GM18868 (cell line): ENCODE data around the gene GNAL.
A peak's percentile ranks its signal among the peaks of the same experiment; 100 is the strongest.

Experiments
- ATAC-seq: cut with Tn5 transposase; IDR thresholded peaks from one replicate; pipeline ENCODE4 v1.9.1; 2021; ENCODE audit warnings: mild to moderate bottlenecking, moderate library complexity; ENCODE audit not compliant: unreplicated experiment

The GNAL gene

GRCh38 chr18:11802158-11802557 lies 113.1 kb downstream of the GNAL start:
- no peak for ATAC-seq

GRCh38 chr18:11802586-11802985 lies 113.5 kb downstream of the GNAL start:
- no peak for ATAC-seq

GRCh38 chr18:11807233-11807632 lies 118.2 kb downstream of the GNAL start:
- no peak for ATAC-seq

DNA sequence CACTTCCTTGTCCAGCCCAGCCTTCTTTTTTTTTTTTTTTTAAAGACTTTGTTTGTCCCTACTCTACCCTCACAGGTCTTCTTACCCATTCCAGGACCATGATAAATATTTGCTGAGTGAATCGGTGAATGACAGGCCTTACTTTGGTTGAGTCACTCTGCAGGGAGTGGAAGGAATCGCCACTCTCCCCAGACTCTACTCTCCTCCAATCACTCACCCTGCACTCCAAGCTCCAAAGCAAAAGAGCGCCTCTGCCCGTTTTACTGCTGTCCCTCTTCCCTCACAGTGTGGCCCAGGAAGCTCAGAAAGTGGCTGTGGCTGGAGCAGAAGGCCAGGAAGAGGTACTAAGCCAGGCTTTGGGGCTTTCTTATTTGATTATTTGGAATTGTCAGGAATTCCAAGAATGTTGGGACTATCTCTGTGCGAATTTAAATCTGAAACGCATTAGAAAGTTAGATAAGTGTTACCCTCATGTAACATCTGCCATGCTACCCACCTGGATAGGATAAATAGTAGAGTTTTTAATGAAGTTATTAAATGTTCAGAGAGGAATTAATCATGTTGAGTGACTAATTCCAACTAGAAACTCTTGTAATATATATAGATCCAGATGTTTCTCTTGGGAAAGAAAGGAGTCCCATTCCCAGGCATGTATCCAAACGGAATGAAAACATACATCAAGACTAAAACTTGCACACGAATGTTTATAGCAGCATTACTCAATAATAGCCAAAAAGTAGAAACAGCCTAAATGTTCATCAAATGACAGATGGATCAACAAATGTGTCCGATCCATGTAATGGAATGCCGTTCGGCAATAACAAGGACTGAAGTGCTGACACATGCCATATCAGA lies 119.2 kb downstream of the GNAL start:
- ATAC-seq, result no peak

DNA sequence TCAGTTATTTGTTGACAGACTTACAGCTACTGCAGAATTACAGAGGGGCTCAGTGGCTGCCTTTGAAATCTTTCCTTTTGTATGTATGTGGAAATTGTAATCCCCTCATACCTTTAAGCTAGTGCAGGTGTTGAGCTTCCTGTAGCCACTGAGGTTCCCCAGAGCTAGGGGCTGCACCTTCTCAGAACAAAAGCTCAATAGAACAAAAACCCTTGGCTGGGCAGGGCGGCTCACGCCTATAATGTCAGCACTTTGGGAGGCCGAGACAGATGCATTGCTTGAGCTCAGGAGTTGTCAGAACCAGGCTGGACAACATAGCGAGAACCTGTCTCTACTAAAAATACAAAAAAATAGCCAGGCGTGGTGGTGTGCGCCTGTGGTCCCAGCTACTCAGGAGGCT lies 120.8 kb downstream of the GNAL start:
- no peak for ATAC-seq

GRCh38 chr18:11810379-11810778 lies 121.3 kb downstream of the GNAL start:
- ATAC-seq, result no peak

DNA sequence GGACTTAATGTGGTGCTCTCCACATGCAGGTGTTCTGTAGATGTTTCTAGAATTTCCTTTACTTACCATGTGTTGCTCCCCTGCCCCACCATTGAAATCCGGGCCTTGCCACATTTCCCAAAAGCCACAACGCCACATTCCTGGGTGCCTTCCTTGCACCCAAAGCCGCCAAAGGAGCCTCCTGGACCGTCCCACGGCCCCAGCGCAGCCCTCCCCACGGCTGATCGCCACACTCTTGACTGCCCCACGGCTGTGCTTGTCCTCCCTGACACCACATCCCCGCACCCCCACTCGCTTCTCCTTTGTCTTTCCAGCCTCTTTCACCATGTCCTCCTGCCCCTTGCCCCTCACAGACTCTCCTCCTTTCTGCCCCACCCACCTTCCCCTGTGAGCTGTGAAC lies 121.9 kb downstream of the GNAL start:
- no peak for ATAC-seq

- ATAC-seq, result no peak
Observed at GRCh38 chr18:11817229-11817628, 128.2 kb downstream of the GNAL start.

DNA sequence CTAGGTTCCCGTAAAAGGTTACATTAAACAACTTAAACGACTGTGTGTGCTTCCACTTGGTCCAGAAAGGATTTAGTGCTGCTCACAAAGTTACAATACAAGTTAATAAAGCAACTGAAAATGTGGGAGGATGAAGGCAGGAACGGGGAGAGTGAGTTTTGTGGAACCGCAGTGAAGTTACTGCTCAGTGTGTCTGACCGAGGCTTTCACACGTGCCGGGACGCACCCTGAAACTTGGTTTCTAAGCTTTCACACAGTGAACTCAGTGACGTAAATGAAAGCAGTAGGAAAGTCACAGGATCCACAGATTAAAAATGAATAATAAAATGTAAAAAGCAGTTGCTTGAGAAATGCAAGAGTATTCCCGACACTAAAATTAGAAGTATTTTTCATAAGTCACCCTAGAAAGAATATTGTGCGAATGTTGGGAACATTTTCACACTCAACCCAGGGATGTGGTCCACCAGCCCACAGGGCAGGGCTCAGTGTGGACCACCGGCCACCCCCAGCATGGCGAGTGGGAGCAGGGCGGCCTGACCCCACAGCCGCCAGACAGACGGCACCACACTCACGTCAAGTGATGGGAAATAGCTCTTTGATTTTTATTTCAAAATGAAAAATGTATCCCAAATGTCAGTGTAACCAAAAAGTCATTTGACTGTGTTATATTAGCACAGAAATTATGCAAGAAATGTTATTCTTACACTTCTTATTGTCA lies 129.6 kb downstream of the GNAL start:
- no peak for ATAC-seq

GRCh38 chr18:11819938-11820337 lies 130.9 kb downstream of the GNAL start:
- no peak for ATAC-seq

DNA sequence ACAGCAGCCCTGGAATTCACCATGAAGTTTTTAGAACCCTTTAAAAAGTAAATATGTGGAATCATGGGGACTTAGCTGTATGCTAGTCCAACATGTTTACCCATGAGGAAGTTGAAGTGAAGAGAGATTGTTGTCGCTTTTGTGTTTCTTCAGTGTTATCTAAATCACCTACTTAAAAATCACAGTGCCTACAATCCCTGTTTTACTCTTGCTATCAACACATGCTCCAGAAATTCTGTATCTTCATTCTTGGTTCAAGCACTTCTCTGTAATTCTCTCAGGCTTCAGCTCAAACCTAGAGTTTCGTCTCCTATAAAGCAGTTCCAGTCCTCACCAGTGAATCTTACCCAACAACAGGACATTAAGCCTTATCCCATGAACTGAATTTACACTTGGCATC lies 131.6 kb downstream of the GNAL start:
- ATAC-seq, result no peak

DNA sequence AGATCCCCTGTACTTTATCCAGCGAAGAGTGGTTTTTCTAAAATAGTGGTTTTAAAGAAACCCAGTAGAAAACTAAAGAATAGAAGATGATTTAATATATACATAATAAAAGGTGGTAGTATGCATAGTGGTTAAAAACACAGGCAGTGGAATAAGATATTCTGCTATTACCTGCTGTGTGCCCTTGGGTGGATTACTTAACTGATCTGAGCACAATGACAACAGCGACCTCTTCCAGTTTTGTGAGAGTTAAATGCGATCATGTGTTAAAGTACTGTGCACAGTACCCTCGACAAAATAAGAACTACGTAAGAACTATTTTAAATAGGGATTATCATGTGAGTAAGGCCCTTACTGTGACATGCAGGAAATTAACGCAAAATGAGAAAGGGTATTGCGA lies 132.1 kb downstream of the GNAL start:
- ATAC-seq, result no peak

- no peak for ATAC-seq
Observed at GRCh38 chr18:11821643-11822237, 132.7 kb downstream of the GNAL start.

DNA sequence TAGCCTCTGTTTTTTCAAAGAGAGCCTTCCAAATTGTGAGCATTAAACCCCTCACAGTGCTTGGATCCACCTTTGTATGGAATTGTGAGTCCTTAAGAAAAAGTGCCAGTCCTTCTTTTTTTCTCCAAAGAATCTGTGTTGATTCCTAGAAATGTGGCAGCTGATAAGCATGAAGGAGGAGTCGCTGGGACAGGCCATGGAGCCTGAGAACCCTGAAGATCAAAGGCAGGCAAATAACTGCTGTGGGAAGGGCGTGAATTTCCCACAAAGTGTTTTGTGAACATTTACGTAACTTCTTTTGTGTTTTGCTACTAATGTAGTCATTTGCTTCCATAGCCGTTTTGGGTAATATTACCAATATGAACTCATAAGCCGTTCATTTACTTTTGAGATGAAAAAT lies 134.5 kb downstream of the GNAL start:
- ATAC-seq, result no peak

- no peak for ATAC-seq
Observed at GRCh38 chr18:11826836-11827235, 137.8 kb downstream of the GNAL start.

DNA sequence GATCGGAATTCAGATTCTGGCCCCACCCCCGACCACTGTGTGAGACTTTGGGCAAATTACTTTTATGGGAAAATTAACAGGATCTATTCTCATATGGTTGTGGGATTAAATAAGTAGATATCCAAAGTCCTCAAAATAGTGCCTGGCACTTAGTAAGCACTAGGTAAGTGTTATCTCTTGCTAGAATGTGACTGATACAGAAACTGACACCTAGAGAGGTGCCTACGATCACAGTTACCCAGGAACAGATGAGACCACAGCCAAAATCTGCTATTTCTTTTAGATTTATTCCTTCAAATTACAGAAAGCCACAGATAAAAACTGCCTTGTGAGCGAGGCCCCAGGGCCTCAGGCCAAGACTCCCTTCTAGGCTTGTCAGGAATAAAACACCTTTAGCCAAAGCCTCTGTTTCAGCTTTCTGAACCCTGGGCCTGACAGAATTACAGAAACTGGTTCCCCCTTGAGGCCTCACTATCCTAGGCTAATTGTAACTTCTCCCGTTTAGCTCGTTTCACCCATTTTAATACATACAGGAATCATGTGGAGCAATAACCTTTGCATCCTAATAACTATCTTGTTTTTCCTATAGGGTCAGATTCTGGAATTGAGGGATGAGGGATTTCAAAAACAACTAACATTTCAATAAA lies 139.8 kb downstream of the GNAL start:
- ATAC-seq, result peak; percentile 48

DNA sequence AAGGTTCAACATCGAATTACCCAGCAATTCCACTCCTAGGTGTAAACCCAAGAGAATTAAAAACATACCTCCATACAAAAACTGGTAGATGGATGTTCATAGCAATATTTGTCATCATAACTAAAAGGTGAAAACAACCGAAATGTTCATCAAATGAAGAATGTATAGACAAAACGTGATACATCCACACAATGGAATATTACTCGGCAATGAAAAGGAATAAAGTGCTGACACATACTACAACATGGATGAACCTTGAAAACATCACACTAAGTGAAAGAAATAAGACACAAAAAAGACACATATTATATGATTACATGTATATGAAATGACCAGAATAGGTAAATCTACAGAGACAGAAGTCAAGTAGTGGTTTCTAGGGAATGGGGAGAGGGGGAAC lies 141.5 kb downstream of the GNAL start:
- ATAC-seq, result no peak

DNA sequence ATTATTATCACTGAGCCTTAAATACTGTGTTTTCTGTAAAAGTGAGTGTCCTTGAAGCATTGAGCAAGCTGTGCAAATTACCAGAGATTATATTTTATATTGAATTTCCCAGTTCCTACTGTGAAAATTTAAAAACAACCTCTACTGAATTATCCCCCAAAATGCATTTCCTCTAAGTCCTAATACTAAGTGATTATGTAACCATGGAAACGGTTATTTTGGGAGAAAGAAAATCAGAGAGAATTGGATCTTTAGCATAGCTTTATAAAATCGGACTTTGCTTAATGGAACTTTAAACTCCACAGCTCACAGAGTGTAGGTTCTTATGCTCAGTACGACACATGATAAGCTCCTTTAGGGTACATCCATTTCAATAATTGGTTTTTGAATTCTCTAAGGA lies 142.9 kb downstream of the GNAL start:
- no peak for ATAC-seq

GRCh38 chr18:11834772-11835171 lies 145.7 kb downstream of the GNAL start:
- ATAC-seq, result no peak

GRCh38 chr18:11839556-11839955 lies 150.5 kb downstream of the GNAL start:
- no peak for ATAC-seq

DNA sequence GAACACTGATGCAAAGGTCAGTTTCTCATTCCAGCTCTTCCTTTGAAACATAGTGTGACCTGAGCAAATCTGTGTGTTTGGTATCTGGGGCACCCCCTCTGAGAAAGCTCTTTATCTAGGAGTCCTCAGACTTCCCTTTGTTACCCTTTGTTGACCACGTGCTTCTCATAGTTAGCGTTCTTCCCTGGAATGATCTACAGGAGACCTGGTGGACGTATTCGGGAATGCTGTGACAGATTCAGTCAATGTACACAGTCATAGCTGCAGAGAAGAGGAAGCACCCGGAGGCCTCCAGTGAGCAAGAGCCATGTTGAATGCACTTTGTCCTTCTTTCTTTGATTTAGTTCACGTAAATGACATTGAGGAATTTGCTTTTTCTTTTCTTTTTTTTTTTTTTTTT lies 151.4 kb downstream of the GNAL start:
- no peak for ATAC-seq

DNA sequence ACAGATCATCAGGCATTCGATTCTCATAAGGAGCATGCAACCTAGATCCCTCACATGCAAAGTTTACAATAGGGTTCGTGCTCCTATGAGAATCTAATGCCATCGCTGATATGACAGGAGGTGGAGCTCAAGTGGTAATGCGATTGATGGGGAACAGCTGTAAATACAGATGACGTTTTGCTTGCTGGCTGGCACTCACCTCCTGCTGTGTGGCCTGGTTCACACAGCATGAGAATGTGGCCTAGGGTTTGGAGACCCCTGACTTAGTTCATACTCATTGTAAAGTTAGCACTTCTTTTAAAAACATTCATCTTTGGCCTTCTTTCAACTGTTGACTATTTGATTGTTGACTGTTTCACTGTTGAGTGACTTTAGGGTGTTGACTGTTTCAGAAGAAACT lies 153.5 kb downstream of the GNAL start:
- no peak for ATAC-seq
